SIG-M5 (cell line): Measurements from ENCODE around the gene NUMA1.

Source experiments
- DNase-seq: peaks from one replicate; lab custom pipeline; 2025; lab: John Stamatoyannopoulos, UW

Gene NUMA1

GRCh38 chr11:71976551-71976950 lies 103.8 kb downstream of the NUMA1 start:
- DNase-seq, result no peak

- no peak for DNase-seq
Observed at GRCh38 chr11:71971680-71972079, 108.7 kb downstream of the NUMA1 start.

GRCh38 chr11:71964641-71965040 lies 115.7 kb downstream of the NUMA1 start:
- no peak for DNase-seq

- DNase-seq, result no peak
Observed at GRCh38 chr11:71963468-71963867, 116.9 kb downstream of the NUMA1 start.

- DNase-seq, result no peak
Observed at GRCh38 chr11:71962428-71963038, 117.8 kb downstream of the NUMA1 start.

- DNase-seq, result no peak
Observed at GRCh38 chr11:71955898-71956456, 124.4 kb downstream of the NUMA1 start.
